DMS114 treated with DMSO at 0.1 percent for 48 hours (cell line): ENCODE results near the gene PTPRA.

Source experiments
- DNase-seq: peaks from one replicate; lab custom pipeline; 2025; ENCODE audit not compliant: unreplicated experiment; lab: John Stamatoyannopoulos, UW

PTPRA gene

GRCh38 chr20:2920473-2920872, 47.2 kb downstream of the PTPRA start:
- no peak for DNase-seq

GRCh38 chr20:2921506-2921905, 48.2 kb downstream of the PTPRA start:
- no peak for DNase-seq

GRCh38 chr20:2922957-2923356, 49.7 kb downstream of the PTPRA start:
- DNase-seq = no peak

GRCh38 chr20:2930538-2930937, 57.3 kb downstream of the PTPRA start:
- DNase-seq = no peak

- DNase-seq = no peak
These were observed 59.2 kb downstream of the PTPRA start for GRCh38 chr20:2932498-2932897.

- DNase-seq = no peak
These were observed 64.6 kb downstream of the PTPRA start for GRCh38 chr20:2937902-2938301.

- no peak for DNase-seq
These were observed 69.2 kb downstream of the PTPRA start for GRCh38 chr20:2942439-2942838.

GRCh38 chr20:2946988-2947961, 74.0 kb downstream of the PTPRA start:
- DNase-seq = no peak

- DNase-seq = no peak
These were observed 75.7 kb downstream of the PTPRA start for GRCh38 chr20:2948968-2949367.

GRCh38 chr20:2952766-2953165, 79.5 kb downstream of the PTPRA start:
- DNase-seq = no peak

GRCh38 chr20:2955257-2955970, 82.1 kb downstream of the PTPRA start:
- DNase-seq = no peak

- DNase-seq = no peak
These were observed 83.2 kb downstream of the PTPRA start for GRCh38 chr20:2956480-2956879.

GRCh38 chr20:2967841-2968240, 94.6 kb downstream of the PTPRA start:
- no peak for DNase-seq

GRCh38 chr20:2972126-2972525, 98.8 kb downstream of the PTPRA start:
- DNase-seq = no peak

- no peak for DNase-seq
These were observed 100.3 kb downstream of the PTPRA start for GRCh38 chr20:2973574-2973973.

- no peak for DNase-seq
These were observed 105.2 kb downstream of the PTPRA start for GRCh38 chr20:2978519-2978918.

- no peak for DNase-seq
These were observed 108.4 kb downstream of the PTPRA start for GRCh38 chr20:2981646-2982045.

- no peak for DNase-seq
These were observed 110.2 kb downstream of the PTPRA start for GRCh38 chr20:2983508-2983907.

- no peak for DNase-seq
These were observed 110.8 kb downstream of the PTPRA start for GRCh38 chr20:2984028-2984501.

- DNase-seq = no peak
These were observed 111.8 kb downstream of the PTPRA start for GRCh38 chr20:2984956-2985661.

- no peak for DNase-seq
These were observed 113.2 kb downstream of the PTPRA start for GRCh38 chr20:2986466-2986865.
